ENCODE measurements around the gene OR5K3. TPM values are rescaled to one million over a fixed set of nuclear protein-coding genes. Genes with fewer than 3 reads are reported as not detected.

The OR5K3 gene
- total and polyA plus RNA-seq, 11 donors: not detected

DNA sequence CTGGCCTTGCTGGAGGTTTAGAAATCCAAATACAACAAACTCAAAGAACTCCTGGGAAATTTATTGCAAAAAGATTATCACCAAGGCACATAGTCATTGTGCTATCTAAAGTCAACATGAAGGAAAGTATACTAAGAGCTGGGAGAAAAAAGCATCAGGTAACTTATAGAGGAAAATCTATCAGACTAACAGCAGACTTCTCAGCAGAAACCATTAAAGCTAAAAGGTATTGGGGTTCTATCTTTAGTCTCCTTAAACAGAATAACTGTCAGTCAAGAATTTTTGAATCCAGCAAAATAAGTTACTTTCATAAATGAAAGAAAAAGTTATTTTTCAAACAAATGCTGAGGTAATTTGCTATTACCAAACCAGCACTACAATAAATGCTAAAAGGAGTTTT, 8.0 kb downstream of the OR5K3 start:
- Histone ChIP-seq H3K4me1 (no peaks in the 10 kb centered on the region), H3K9me3 (peaks cover 0 to 44% (median 11%) of the 10 kb centered on the region in 12 donors), H3K4me3 (no peak overlapping the region), H3K27me3 (no peaks in the 10 kb centered on the region), H3K36me3 (no peaks in the 10 kb centered on the region), H3K27ac (no peak overlapping the region)
- DNase-seq: no peak
- ATAC-seq: no peak
- intact Hi-C loops (cut with DNase I): no loop called here
- TF ChIP-seq CTCF (IDR thresholded peaks at IDR 0.05): no peak
- no peak for TF ChIP-seq POLR2A (IDR thresholded peaks at IDR 0.05)

GRCh38 chr3:98402507-98402906, 12.0 kb downstream of the OR5K3 start:
- no peaks in the 10 kb centered on the region for H3K4me1 ChIP-seq
- peaks cover 0 to 75% (median 25%) of the 10 kb centered on the region in 12 donors for H3K9me3 ChIP-seq
- TF ChIP-seq POLR2A (IDR thresholded peaks at IDR 0.05): no peak
- no peak for TF ChIP-seq CTCF (IDR thresholded peaks at IDR 0.05)
- no peaks in the 10 kb centered on the region for H3K27me3 ChIP-seq
- 86 to 100% (median 91%) methylated on average over 1 of the region's 1 CpG for WGBS, 4 donors
- DNase-seq (no peak), ATAC-seq (no peak)
- no peak overlapping the region for H3K27ac ChIP-seq
- intact Hi-C loops (cut with DNase I): no loop called here
- no peak overlapping the region for H3K4me3 ChIP-seq
- H3K36me3 ChIP-seq: no peaks in the 10 kb centered on the region

DNA sequence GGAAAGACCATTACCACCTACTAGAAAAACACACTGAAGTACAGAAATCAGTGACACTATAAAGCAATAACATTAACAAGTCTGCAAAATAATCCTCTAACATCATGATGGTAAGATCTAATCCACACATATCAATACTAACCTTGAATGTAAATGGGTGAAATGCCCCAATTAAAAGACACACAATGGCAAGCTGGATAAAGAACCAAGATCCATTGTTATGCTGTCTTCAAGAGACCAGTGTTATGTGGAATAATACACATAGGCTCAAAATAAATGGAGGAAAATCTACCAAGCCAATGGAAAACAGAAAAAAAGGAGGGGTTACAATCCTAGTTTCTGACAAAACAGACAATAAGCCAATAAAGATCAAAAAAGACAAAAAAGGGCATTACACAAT, 13.5 kb downstream of the OR5K3 start:
- TF ChIP-seq POLR2A (IDR thresholded peaks at IDR 0.05): no peak
- no peak for TF ChIP-seq CTCF (IDR thresholded peaks at IDR 0.05)

DNA sequence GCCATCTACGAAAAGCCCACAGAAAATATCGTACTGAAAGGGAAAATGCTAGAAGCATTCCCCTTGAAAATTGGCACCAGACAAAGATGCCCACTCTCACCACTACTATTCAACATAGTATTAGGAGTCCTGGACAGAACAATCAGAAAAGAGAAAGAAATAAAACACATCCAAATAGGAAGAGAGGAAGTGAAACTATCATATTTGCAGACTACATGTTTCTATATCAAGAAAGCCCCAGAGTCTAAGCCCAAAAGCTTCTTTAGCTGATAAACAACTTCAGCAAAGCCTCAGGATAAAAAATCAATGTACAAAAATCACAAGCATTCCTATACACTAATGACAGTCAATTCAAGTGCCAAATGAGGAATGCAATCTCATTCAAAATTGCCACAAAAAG, 15.6 kb downstream of the OR5K3 start:
- peaks cover 0 to 63% (median 25%) of the 10 kb centered on the region in 12 donors for H3K9me3 ChIP-seq
- TF ChIP-seq CTCF (IDR thresholded peaks at IDR 0.05): no peak
- no peak for TF ChIP-seq POLR2A (IDR thresholded peaks at IDR 0.05)
- ATAC-seq (no peak), DNase-seq (no peak)
- H3K27me3 ChIP-seq: no peaks in the 10 kb centered on the region
- no peak overlapping the region for H3K4me3 ChIP-seq
- H3K36me3 ChIP-seq: no peaks in the 10 kb centered on the region
- no peak overlapping the region for H3K27ac ChIP-seq
- WGBS, 4 donors: 83 to 93% (median 89%) methylated on average over 2 of the region's 2 CpGs
- H3K4me1 ChIP-seq: no peaks in the 10 kb centered on the region
- intact Hi-C loops (cut with DNase I): no loop called here

More for the DNA sequence above, 13.5 kb downstream of the OR5K3 start:
- Histone ChIP-seq H3K9me3 (peaks cover 0 to 70% (median 25%) of the 10 kb centered on the region in 12 donors), H3K36me3 (no peaks in the 10 kb centered on the region), H3K4me3 (no peak overlapping the region), H3K27me3 (no peaks in the 10 kb centered on the region), H3K4me1 (no peaks in the 10 kb centered on the region), H3K27ac (no peak overlapping the region)
- no peak for DNase-seq
- ATAC-seq: no peak
- intact Hi-C loops (cut with DNase I): no loop called here

Measured in heart left ventricle (tissue), 16 donors.